A549 (cell line): ENCODE results near the gene APOL5. TPM values are rescaled to one million over a fixed set of nuclear protein-coding genes. Genes with fewer than 3 reads are reported as not detected.

Experiments
- ATAC-seq, 2 experiments: fragments of 200-7000 bp in 1 of 2; fragments of >200 bp in 1 of 2; cut with Nextera tagmentation in 1 of 2; cut with Tn5 transposase in 1 of 2; 3 replicates each; pipeline versions ENCODE4 v1.8.0 to v1.9.1; 2018 to 2020; ENCODE audit warnings: mild to moderate bottlenecking in 1 of 2, moderate library complexity in 1 of 2
- CTCF ChIA-PET: fragments of 300-600 bp; sonication (Branson Sonifier 250); formaldehyde crosslinking; extraction: SDS; loops from one replicate; lab custom pipeline; 2021; ENCODE audit warnings: antibody characterized with exemption, inconsistent platforms; lab: Yijun Ruan, JAX
- POLR2A ChIA-PET: fragments of 350-600 bp; formaldehyde crosslinking; extraction: SDS; loops from one replicate; lab custom pipeline; 2021; ENCODE audit warnings: antibody characterized with exemption, inconsistent platforms; lab: Yijun Ruan, JAX
- DNase-seq, 2 experiments: peaks; one replicate each; pipeline versions ENCODE4 v3.0.0 to v3.0.0-alpha.2; 2011 to 2016; ENCODE audit warnings: low read depth in 1 of 2, low spot score in 1 of 2
- FAIRE-seq: peaks from 2 replicates; lab custom pipeline; 2011; peaks lifted over from hg19 to GRCh38; lab: Jason Lieb, UNC
- H3K27ac ChIP-seq, 2 experiments: fragments of >200 bp; sonication (Bioruptor Twin); formaldehyde crosslinking; 3 replicates each; pipeline ENCODE4 v1.5.1; 2016 to 2017
- H3K4me1 ChIP-seq: fragments of >200 bp; sonication (Bioruptor Twin); formaldehyde crosslinking; 3 replicates; pipeline ENCODE4 v1.6.1; 2016
- H3K4me2 ChIP-seq: fragments of >200 bp; sonication (Bioruptor Twin); formaldehyde crosslinking; 3 replicates; pipeline ENCODE4 v1.6.1; 2016
- H3K4me3 ChIP-seq: fragments of >200 bp; sonication (Bioruptor Twin); formaldehyde crosslinking; 3 replicates; pipeline ENCODE4 v1.5.1; 2016
- H3K9me3 ChIP-seq: fragments of >200 bp; sonication (Bioruptor Twin); formaldehyde crosslinking; 3 replicates; pipeline ENCODE4 v1.6.1; 2016
- CBX8 ChIP-seq: fragments of 200-600 bp; sonication (generic); IDR thresholded peaks from 2 replicates; pipeline ENCODE4 v1.6.1; 2016
- CEBPB ChIP-seq, 2 experiments: fragments of >200 bp in 1 of 2; sonication (Bioruptor Twin) in 1 of 2; formaldehyde crosslinking in 1 of 2; IDR thresholded peaks; 2 replicates each; pipeline ENCODE4 v1.6.1; 2012 to 2016
- CHD2 ChIP-seq: fragments of 150-350 bp; IDR thresholded peaks from 2 replicates; pipeline ENCODE4 v1.6.1; 2014; ENCODE audit warnings: low read length; ENCODE audit not compliant: partially characterized antibody
- EHF ChIP-seq: fragments of 250-450 bp; sonication (Bioruptor Pico); IDR thresholded peaks from 2 replicates; pipeline ENCODE4 v1.5.0; 2020; ENCODE audit warnings: mild to moderate bottlenecking
- FOSL2 ChIP-seq, 2 experiments: fragments of 450-650 bp in 1 of 2; fragments of >200 bp in 1 of 2; sonication (Bioruptor Twin) in 1 of 2; formaldehyde crosslinking; IDR thresholded peaks; 2 replicates each; pipeline versions ENCODE4 v1.5.0 to v1.6.1; 2016 to 2020; ENCODE audit warnings: mild to moderate bottlenecking in 1 of 2, moderate library complexity in 1 of 2
- FOXS1 ChIP-seq: fragments of 250-450 bp; sonication (Bioruptor Pico); IDR thresholded peaks from 2 replicates; pipeline ENCODE4 v1.5.0; 2020; ENCODE audit warnings: mild to moderate bottlenecking, moderate library complexity
- GATA3 ChIP-seq: IDR thresholded peaks from 2 replicates; pipeline ENCODE4 v1.6.1; 2012; ENCODE audit warnings: borderline replicate concordance
- HEYL ChIP-seq: fragments of 250-450 bp; sonication (Bioruptor Pico); IDR thresholded peaks from 2 replicates; pipeline ENCODE4 v1.8.0; 2021; ENCODE audit warnings: mild to moderate bottlenecking, moderate library complexity
- HOXB13 ChIP-seq: fragments of 250-450 bp; sonication (Bioruptor Pico); IDR thresholded peaks from 2 replicates; pipeline ENCODE4 v1.5.0; 2020; ENCODE audit warnings: low read depth, mild to moderate bottlenecking, moderate library complexity
- HOXB5 ChIP-seq: fragments of 250-450 bp; sonication (Bioruptor Pico); IDR thresholded peaks from 2 replicates; pipeline ENCODE4 v1.5.0; 2020; ENCODE audit warnings: mild to moderate bottlenecking, moderate library complexity
- KDM5A ChIP-seq: fragments of 200-600 bp; sonication (generic); IDR thresholded peaks from 2 replicates; pipeline ENCODE4 v1.6.1; 2016; ENCODE audit warnings: antibody characterized with exemption, mild to moderate bottlenecking
- NFE2L2 ChIP-seq: fragments of 150-350 bp; conservative IDR thresholded peaks from 2 replicates; pipeline ENCODE4 v1.6.1; 2014; ENCODE audit warnings: low read length
- NPAS2 ChIP-seq: fragments of 250-450 bp; sonication (Bioruptor Pico); IDR thresholded peaks from 2 replicates; pipeline ENCODE4 v1.8.0; 2022; ENCODE audit warnings: mild to moderate bottlenecking, moderate library complexity, borderline replicate concordance
- RAD21 ChIP-seq, 2 experiments: fragments of >200 bp in 1 of 2; sonication (Bioruptor Twin) in 1 of 2; formaldehyde crosslinking in 1 of 2; IDR thresholded peaks in 1 of 2; conservative IDR thresholded peaks in 1 of 2; 2 replicates in 1 of 2; 3 replicates in 1 of 2; pipeline ENCODE4 v1.6.1; 2012 to 2018; ENCODE audit warnings: inconsistent platforms in 1 of 2
- RFX5 ChIP-seq: fragments of 450-650 bp; IDR thresholded peaks from 2 replicates; pipeline ENCODE4 v1.7.1; 2014; ENCODE audit warnings: antibody characterized with exemption, mild to moderate bottlenecking, moderate library complexity
- SREBF2 ChIP-seq: fragments of 450-650 bp; IDR thresholded peaks from 2 replicates; pipeline ENCODE4 v1.6.1; 2014; ENCODE audit warnings: mild to moderate bottlenecking, moderate library complexity
- TFCP2L1 ChIP-seq: fragments of 250-450 bp; sonication (Bioruptor Pico); IDR thresholded peaks from 2 replicates; pipeline ENCODE4 v1.5.0; 2021; ENCODE audit warnings: mild to moderate bottlenecking
- ZC3H11A ChIP-seq: fragments of 450-650 bp; IDR thresholded peaks from 2 replicates; pipeline ENCODE4 v1.6.1; 2014; ENCODE audit warnings: antibody characterized with exemption, mild to moderate bottlenecking
- ZSCAN20 ChIP-seq: fragments of 250-450 bp; sonication (Bioruptor Pico); IDR thresholded peaks from 2 replicates; pipeline ENCODE4 v1.8.0; 2022; ENCODE audit warnings: mild to moderate bottlenecking, moderate library complexity
- WGBS: methylation state at CpG from one replicate; pipeline ENCODE4 v1.1.6; 2017; ENCODE audit errors: missing lambda C conversion rate; 5-methylcytosine and 5-hydroxymethylcytosine counted together
- polyA plus RNA-seq, 4 experiments: library from polyadenylated mRNA; depleted of rRNA in 3 of 4; stranded (reverse); fragments of >200 nt; fragmentation: RNase III in 1 of 4; extraction: RNeasy Plus Mini Kit Qiagen cat#74134 plus additional on column Dnase treatment in 1 of 4; gene quantifications; 2 replicates in 3 of 4; 3 replicates in 1 of 4; pipeline ENCODE4 v1.2.3, GENCODE V29; 2011 to 2017
- TF ChIP-seq, protein P1 (sequence below): IDR thresholded peaks from 2 replicates; pipeline ENCODE4 v1.6.1; 2012; ENCODE audit warnings: low read depth, borderline replicate concordance
- TF ChIP-seq, protein P2 (sequence below): fragments of 150-350 bp; IDR thresholded peaks from 2 replicates; pipeline ENCODE4 v1.6.1; 2014; ENCODE audit warnings: low read depth, mild to moderate bottlenecking, low read length
- TF ChIP-seq, protein P3 (sequence below): fragments of 250-450 bp; sonication (Bioruptor Pico); IDR thresholded peaks from 2 replicates; pipeline ENCODE4 v1.5.0; 2021; ENCODE audit warnings: mild to moderate bottlenecking, moderate library complexity, borderline replicate concordance
- TF ChIP-seq, protein P4 (sequence below): fragments of >200 bp; sonication (Bioruptor Twin); formaldehyde crosslinking; IDR thresholded peaks from 2 replicates; pipeline ENCODE4 v1.6.1; 2016
- TF ChIP-seq, protein P5 (sequence below): fragments of 450-650 bp; IDR thresholded peaks from 2 replicates; pipeline ENCODE4 v1.6.1; 2014; ENCODE audit warnings: antibody characterized with exemption

The APOL5 gene
- polyA plus RNA-seq, 2 of the 4 experiments (the other 2 are of a cell fraction) = not detected

DNA sequence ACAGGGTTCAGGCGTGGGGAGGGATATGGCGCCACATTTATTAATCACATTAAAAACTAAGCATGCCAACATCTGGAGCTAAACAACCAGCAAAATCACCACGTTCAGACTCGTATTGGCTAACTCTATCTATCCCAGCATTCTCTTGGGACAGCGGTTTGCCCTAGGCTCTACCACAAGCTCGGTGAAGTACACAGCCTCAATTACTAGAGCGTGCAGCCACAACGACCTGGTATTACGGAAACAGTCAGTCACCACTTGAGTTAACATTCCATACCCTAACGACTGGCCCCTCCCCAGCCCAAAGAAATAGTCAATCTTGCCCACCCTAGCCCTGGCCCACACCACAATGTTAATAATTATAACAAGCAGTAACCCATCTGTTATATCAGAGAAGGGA is 32.1 kb downstream of the APOL5 start:
- ChIA-PET CTCF (interaction anchor here (0.5 to 1.8 kb wide), 4 partner anchors 9 to 181 kb away, joined by 3 read pairs; no protein-coding TSS in a partner anchor), POLR2A (no interaction called here)
- H3K4me1 ChIP-seq = no peaks in the 10 kb centered on the region
- H3K9me3 ChIP-seq = no peaks in the 10 kb centered on the region
- DNase-seq = no peak
- no peak for ATAC-seq
- no peak overlapping the region for H3K27ac ChIP-seq
- no peak for FAIRE-seq
- no peak overlapping the region for H3K4me3 ChIP-seq
- no peak for TF ChIP-seq SREBF2
- TF ChIP-seq HEYL (CRISPR knock-in tag) = no peak
- no peak for TF ChIP-seq TFCP2L1
- no peak for TF ChIP-seq CBX8
- TF ChIP-seq CHD2 = no peak
- no peak for TF ChIP-seq KDM5A
- no peak for TF ChIP-seq CEBPB (IDR thresholded peaks at IDR 0.05)
- TF ChIP-seq, protein P1, sequence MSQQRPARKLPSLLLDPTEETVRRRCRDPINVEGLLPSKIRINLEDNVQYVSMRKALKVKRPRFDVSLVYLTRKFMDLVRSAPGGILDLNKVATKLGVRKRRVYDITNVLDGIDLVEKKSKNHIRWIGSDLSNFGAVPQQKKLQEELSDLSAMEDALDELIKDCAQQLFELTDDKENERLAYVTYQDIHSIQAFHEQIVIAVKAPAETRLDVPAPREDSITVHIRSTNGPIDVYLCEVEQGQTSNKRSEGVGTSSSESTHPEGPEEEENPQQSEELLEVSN = no peak
- TF ChIP-seq RAD21 (conservative IDR thresholded peaks at IDR 0.05 in 1 of 2, IDR thresholded peaks at IDR 0.05 in 1 of 2) = no peak
- TF ChIP-seq NPAS2 (CRISPR knock-in tag) = no peak
- no peak for TF ChIP-seq ZC3H11A
- TF ChIP-seq HOXB5 (CRISPR knock-in tag) = no peak
- TF ChIP-seq FOXS1 = no peak
- TF ChIP-seq, protein P2, sequence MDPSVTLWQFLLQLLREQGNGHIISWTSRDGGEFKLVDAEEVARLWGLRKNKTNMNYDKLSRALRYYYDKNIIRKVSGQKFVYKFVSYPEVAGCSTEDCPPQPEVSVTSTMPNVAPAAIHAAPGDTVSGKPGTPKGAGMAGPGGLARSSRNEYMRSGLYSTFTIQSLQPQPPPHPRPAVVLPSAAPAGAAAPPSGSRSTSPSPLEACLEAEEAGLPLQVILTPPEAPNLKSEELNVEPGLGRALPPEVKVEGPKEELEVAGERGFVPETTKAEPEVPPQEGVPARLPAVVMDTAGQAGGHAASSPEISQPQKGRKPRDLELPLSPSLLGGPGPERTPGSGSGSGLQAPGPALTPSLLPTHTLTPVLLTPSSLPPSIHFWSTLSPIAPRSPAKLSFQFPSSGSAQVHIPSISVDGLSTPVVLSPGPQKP = no peak
- TF ChIP-seq NFE2L2 = no peak
- TF ChIP-seq, protein P3, sequence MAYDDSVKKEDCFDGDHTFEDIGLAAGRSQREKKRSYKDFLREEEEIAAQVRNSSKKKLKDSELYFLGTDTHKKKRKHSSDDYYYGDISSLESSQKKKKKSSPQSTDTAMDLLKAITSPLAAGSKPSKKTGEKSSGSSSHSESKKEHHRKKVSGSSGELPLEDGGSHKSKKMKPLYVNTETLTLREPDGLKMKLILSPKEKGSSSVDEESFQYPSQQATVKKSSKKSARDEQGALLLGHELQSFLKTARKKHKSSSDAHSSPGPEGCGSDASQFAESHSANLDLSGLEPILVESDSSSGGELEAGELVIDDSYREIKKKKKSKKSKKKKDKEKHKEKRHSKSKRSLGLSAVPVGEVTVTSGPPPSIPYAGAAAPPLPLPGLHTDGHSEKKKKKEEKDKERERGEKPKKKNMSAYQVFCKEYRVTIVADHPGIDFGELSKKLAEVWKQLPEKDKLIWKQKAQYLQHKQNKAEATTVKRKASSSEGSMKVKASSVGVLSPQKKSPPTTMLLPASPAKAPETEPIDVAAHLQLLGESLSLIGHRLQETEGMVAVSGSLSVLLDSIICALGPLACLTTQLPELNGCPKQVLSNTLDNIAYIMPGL = no peak
- no peak for TF ChIP-seq EHF
- TF ChIP-seq GATA3 = no peak
- 91% methylated on average over 10 of the region's 10 CpGs for WGBS
- no peak overlapping the region for H3K4me2 ChIP-seq

DNA sequence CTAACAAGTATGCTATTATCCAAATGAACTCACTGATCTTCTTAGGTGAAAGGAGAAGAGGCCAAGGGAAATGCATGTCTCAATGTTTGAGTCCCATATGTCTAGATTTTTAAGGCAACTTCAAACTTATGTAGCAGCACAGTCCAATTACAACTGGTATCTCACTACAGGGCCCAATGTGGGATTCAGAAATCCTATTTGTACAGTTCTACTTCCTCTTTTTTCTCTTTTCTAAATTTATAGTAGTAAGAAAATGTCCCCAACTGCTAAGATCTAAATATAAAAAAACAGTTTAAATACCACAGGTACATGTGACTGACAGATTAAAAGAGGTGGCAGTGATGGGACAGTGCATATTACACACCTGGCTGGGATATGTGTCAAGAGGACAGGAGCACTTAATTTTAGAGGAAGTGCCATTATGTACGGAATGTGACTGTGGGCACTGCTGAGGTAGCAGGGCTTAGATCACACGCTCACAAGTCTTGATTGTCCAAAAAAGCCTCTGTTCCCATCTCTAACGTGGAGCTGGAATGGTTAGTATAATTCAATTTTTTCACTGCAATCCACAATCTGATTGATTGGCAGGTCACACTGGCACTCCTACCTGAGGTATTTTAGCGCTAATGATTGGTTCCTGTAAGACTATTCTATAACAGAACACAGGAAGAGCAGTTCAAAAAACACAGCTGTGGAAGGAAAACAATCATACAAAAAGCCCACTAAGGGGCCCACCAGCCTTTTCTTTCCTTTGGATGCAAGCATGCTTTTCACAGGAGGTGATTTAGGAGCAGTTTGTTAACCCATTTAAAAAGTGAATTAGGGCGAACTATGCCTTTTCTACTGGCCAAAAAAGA is 34.6 kb downstream of the APOL5 start:
- no peak overlapping the region for H3K27ac ChIP-seq
- DNase-seq (no peak), ATAC-seq (no peak), FAIRE-seq (no peak)
- ChIA-PET POLR2A (no interaction called here), CTCF (interaction anchor here (0.6 to 1.6 kb wide), 3 partner anchors 112 to 373 kb away, joined by 3 to 4 read pairs (median 3); no protein-coding TSS in a partner anchor)
- H3K4me1 ChIP-seq = no peaks in the 10 kb centered on the region
- TF ChIP-seq HEYL (CRISPR knock-in tag) (no peak), RFX5 (no peak), FOSL2 (IDR thresholded peaks at IDR 0.05) (no peak), FOSL2 (CRISPR knock-in tag; IDR thresholded peaks at IDR 0.05) (no peak), HOXB5 (CRISPR knock-in tag) (no peak), HOXB13 (CRISPR knock-in tag) (no peak), ZSCAN20 (CRISPR knock-in tag) (no peak), CHD2 (no peak), CBX8 (no peak), SREBF2 (no peak)
- TF ChIP-seq, protein P2 = no peak
- TF ChIP-seq, protein P4, sequence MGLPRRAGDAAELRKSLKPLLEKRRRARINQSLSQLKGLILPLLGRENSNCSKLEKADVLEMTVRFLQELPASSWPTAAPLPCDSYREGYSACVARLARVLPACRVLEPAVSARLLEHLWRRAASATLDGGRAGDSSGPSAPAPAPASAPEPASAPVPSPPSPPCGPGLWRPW = no peak
- TF ChIP-seq, protein P5, sequence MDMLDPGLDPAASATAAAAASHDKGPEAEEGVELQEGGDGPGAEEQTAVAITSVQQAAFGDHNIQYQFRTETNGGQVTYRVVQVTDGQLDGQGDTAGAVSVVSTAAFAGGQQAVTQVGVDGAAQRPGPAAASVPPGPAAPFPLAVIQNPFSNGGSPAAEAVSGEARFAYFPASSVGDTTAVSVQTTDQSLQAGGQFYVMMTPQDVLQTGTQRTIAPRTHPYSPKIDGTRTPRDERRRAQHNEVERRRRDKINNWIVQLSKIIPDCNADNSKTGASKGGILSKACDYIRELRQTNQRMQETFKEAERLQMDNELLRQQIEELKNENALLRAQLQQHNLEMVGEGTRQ = no peak
- TF ChIP-seq, all 56 proteins: peak for 0
- no peak overlapping the region for H3K4me2 ChIP-seq
- no peak overlapping the region for H3K4me3 ChIP-seq
- 94% methylated on average over 5 of the region's 5 CpGs for WGBS
- H3K9me3 ChIP-seq = no peaks in the 10 kb centered on the region
